Measurements from ENCODE around the gene LHFPL2. TPM values are rescaled to one million over a fixed set of nuclear protein-coding genes. Genes with fewer than 3 reads are reported as not detected.

LHFPL2 gene
- polyA plus RNA-seq, 3 donors: 3.7 to 11.6 (median 7.3) TPM

DNA sequence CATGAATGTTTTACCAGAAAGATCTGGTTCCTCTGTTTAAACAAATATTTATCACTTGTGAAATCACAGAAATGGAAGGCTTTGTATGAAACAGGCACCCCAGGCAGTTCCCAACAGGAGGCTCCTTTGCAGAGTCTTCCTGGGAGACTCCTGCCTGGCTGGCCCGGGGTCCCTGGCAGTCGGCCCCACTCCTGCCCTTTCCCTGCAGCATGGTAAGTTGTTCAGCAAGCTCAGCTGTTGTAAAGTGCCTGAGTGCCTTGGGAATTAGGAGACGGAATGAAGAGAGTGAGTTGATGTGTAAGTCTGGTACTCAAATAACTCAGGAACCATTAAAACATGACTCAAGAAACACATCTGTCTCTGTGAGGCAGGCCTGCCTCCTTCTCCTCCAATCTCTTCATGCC lies 17.5 kb upstream of the LHFPL2 start:
- H3K9me3 Mint-ChIP-seq: peaks cover 0 to 5% (median 0%) of the 10 kb centered on the region in 7 donors
- H3K9ac ChIP-seq (ENCODE audit: insufficient read depth, low read length, poor library complexity, severe bottlenecking): no peak overlapping the region
- peaks cover 5 to 22% (median 10%) of the 10 kb centered on the region in 3 donors for H3K27me3 Mint-ChIP-seq (ENCODE audit: low read depth in 3 of 3)
- TF ChIP-seq, protein P1, sequence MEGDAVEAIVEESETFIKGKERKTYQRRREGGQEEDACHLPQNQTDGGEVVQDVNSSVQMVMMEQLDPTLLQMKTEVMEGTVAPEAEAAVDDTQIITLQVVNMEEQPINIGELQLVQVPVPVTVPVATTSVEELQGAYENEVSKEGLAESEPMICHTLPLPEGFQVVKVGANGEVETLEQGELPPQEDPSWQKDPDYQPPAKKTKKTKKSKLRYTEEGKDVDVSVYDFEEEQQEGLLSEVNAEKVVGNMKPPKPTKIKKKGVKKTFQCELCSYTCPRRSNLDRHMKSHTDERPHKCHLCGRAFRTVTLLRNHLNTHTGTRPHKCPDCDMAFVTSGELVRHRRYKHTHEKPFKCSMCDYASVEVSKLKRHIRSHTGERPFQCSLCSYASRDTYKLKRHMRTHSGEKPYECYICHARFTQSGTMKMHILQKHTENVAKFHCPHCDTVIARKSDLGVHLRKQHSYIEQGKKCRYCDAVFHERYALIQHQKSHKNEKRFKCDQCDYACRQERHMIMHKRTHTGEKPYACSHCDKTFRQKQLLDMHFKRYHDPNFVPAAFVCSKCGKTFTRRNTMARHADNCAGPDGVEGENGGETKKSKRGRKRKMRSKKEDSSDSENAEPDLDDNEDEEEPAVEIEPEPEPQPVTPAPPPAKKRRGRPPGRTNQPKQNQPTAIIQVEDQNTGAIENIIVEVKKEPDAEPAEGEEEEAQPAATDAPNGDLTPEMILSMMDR (IDR thresholded peaks at IDR 0.05): no peak
- no peak overlapping the region for H2AFZ ChIP-seq (ENCODE audit: insufficient read depth, low read depth, low read length, poor library complexity, severe bottlenecking)
- intact Hi-C loops (cut with micrococcal nuclease): no loop called here
- no peak overlapping the region for H3K4me3 ChIP-seq (replicated peaks in 1 of 3; ENCODE audit: low read depth in 2 of 3, low read length in 3 of 3)
- no peaks in the 10 kb centered on the region for H3K36me3 ChIP-seq (replicated peaks in 1 of 2; ENCODE audit: control insufficient read depth in 1 of 2, insufficient read depth in 2 of 2, low read length in 2 of 2)
- H3K27ac ChIP-seq (ENCODE audit: low read depth in 1 of 2, low read length in 2 of 2): no peak overlapping the region
- peaks cover 0 to 8% of the 10 kb centered on the region in 2 donors for H3K9me3 ChIP-seq (replicated peaks in 1 of 2; ENCODE audit: control insufficient read depth in 1 of 2, insufficient read depth in 1 of 2, low read length in 2 of 2)
- H4K20me1 ChIP-seq (ENCODE audit: insufficient read depth, low read length): no peaks in the 10 kb centered on the region
- no peaks in the 10 kb centered on the region for H3K4me1 ChIP-seq (ENCODE audit: control insufficient read depth in 1 of 2, insufficient read depth in 2 of 2, low read length in 2 of 2)
- no peaks in the 10 kb centered on the region for H3K27me3 ChIP-seq (ENCODE audit: control insufficient read depth in 2 of 2, insufficient read depth in 2 of 2, low read length in 2 of 2)
- no peak overlapping the region for H3K4me3 Mint-ChIP-seq
- H3K4me1 Mint-ChIP-seq: peaks cover 4% of the 10 kb centered on the region
- H3K36me3 Mint-ChIP-seq: no peaks in the 10 kb centered on the region
- H3K27ac Mint-ChIP-seq: no peak overlapping the region
- WGBS (ENCODE audit: insufficient coverage): 93% methylated on average over 2 of the region's 3 CpGs
- H3K4me2 ChIP-seq (replicated peaks; ENCODE audit: extremely low read depth, low read length, poor library complexity, severe bottlenecking): no peak overlapping the region
- H3K79me2 ChIP-seq (ENCODE audit: insufficient read depth, low read length): no peaks in the 10 kb centered on the region
- no peak for DNase-seq

DNA sequence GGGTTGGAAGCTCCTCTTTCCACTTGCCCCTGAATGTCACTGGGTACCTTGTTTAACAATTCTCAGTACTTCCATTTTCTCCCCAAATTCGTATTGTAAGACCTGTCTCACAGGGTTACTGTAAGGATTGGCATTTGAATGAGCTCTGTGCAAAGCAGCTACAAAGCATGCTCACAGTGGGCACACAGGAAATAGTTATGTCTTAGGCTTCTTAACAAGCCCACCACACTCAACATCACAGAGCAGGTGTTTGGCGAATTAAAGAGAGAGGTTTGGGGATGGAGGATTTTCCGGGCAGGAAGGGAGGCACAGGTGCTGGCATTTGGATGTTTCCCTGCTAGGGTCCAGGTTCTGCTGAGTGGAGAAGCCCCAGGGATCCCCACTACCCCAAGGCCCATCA lies 17.0 kb upstream of the LHFPL2 start:
- TF ChIP-seq, protein P1 (IDR thresholded peaks at IDR 0.05): no peak
- no CpG with 5 or more reads among the region's 3 CpGs for WGBS (ENCODE audit: insufficient coverage)
- peaks cover 5 to 22% (median 8%) of the 10 kb centered on the region in 3 donors for H3K27me3 Mint-ChIP-seq (ENCODE audit: low read depth in 3 of 3)
- H3K9me3 ChIP-seq (replicated peaks in 1 of 2; ENCODE audit: control insufficient read depth in 1 of 2, insufficient read depth in 1 of 2, low read length in 2 of 2): peaks cover 0 to 8% of the 10 kb centered on the region in 2 donors
- H3K9me3 Mint-ChIP-seq: peaks cover 0 to 5% (median 0%) of the 10 kb centered on the region in 7 donors
- H3K36me3 ChIP-seq (replicated peaks in 1 of 2; ENCODE audit: control insufficient read depth in 1 of 2, insufficient read depth in 2 of 2, low read length in 2 of 2): no peaks in the 10 kb centered on the region
- no peak overlapping the region for H3K27ac Mint-ChIP-seq
- H2AFZ ChIP-seq (ENCODE audit: insufficient read depth, low read depth, low read length, poor library complexity, severe bottlenecking): no peak overlapping the region
- H3K4me3 Mint-ChIP-seq: no peak overlapping the region
- no peak for DNase-seq
- no peaks in the 10 kb centered on the region for H3K79me2 ChIP-seq (ENCODE audit: insufficient read depth, low read length)
- H3K4me1 ChIP-seq (ENCODE audit: control insufficient read depth in 1 of 2, insufficient read depth in 2 of 2, low read length in 2 of 2): no peaks in the 10 kb centered on the region
- no peak overlapping the region for H3K4me3 ChIP-seq (replicated peaks in 1 of 3; ENCODE audit: low read depth in 2 of 3, low read length in 3 of 3)
- intact Hi-C loops (cut with micrococcal nuclease): no loop called here
- H3K9ac ChIP-seq (ENCODE audit: insufficient read depth, low read length, poor library complexity, severe bottlenecking): no peak overlapping the region
- no peak overlapping the region for H3K4me2 ChIP-seq (replicated peaks; ENCODE audit: extremely low read depth, low read length, poor library complexity, severe bottlenecking)
- peaks cover 4% of the 10 kb centered on the region for H3K4me1 Mint-ChIP-seq
- no peak overlapping the region for H3K27ac ChIP-seq (ENCODE audit: low read depth in 1 of 2, low read length in 2 of 2)
- no peaks in the 10 kb centered on the region for H4K20me1 ChIP-seq (ENCODE audit: insufficient read depth, low read length)
- H3K27me3 ChIP-seq (ENCODE audit: control insufficient read depth in 2 of 2, insufficient read depth in 2 of 2, low read length in 2 of 2): no peaks in the 10 kb centered on the region
- no peaks in the 10 kb centered on the region for H3K36me3 Mint-ChIP-seq

Data from CD14-positive monocyte (primary cell).